Measurements from ENCODE around the gene DENND1A. TPM values are rescaled to one million over a fixed set of nuclear protein-coding genes. Genes with fewer than 3 reads are reported as not detected.

Gene DENND1A
- total RNA-seq, 1 experiment from 2014 or later = 45.3 TPM

GRCh38 chr9:123722378-123722777 is 207.5 kb downstream of the DENND1A start:
- no peak for DNase-seq (ENCODE audit: low spot score)
- in situ Hi-C loops (cut with HindIII; ENCODE audit: low sequenced_read_pairs) = no loop called here

GRCh38 chr9:123718188-123718587 is 211.7 kb downstream of the DENND1A start:
- in situ Hi-C loops (cut with HindIII; ENCODE audit: low sequenced_read_pairs) = no loop called here
- no peak for DNase-seq (ENCODE audit: low spot score)

- DNase-seq (ENCODE audit: low spot score) = no peak
- in situ Hi-C loops (cut with HindIII; ENCODE audit: low sequenced_read_pairs) = no loop called here
Observed at GRCh38 chr9:123717581-123718175, 212.2 kb downstream of the DENND1A start.

- no peak for DNase-seq (ENCODE audit: low spot score)
Observed at GRCh38 chr9:123716339-123716945, 213.5 kb downstream of the DENND1A start.

GRCh38 chr9:123715258-123715657 is 214.7 kb downstream of the DENND1A start:
- in situ Hi-C loops (cut with HindIII; ENCODE audit: low sequenced_read_pairs) = no loop called here

More at GRCh38 chr9:123716339-123716945, 213.5 kb downstream of the DENND1A start:
- in situ Hi-C loops (cut with HindIII; ENCODE audit: low sequenced_read_pairs) = no loop called here

GRCh38 chr9:123713282-123713681 is 216.6 kb downstream of the DENND1A start:
- no peak for DNase-seq (ENCODE audit: low spot score)

More at GRCh38 chr9:123715258-123715657, 214.7 kb downstream of the DENND1A start:
- no peak for DNase-seq (ENCODE audit: low spot score)

GRCh38 chr9:123712399-123712798 is 217.5 kb downstream of the DENND1A start:
- in situ Hi-C loops (cut with HindIII; ENCODE audit: low sequenced_read_pairs) = no loop called here
- DNase-seq (ENCODE audit: low spot score) = no peak

More at GRCh38 chr9:123713282-123713681, 216.6 kb downstream of the DENND1A start:
- in situ Hi-C loops (cut with HindIII; ENCODE audit: low sequenced_read_pairs) = no loop called here

GRCh38 chr9:123710299-123710698 is 219.6 kb downstream of the DENND1A start:
- no peak for DNase-seq (ENCODE audit: low spot score)
- in situ Hi-C loops (cut with HindIII; ENCODE audit: low sequenced_read_pairs) = no loop called here

GRCh38 chr9:123702483-123702882 is 227.4 kb downstream of the DENND1A start:
- no peak for DNase-seq (ENCODE audit: low spot score)
- in situ Hi-C loops (cut with HindIII; ENCODE audit: low sequenced_read_pairs) = no loop called here

- in situ Hi-C loops (cut with HindIII; ENCODE audit: low sequenced_read_pairs) = no loop called here
- no peak for DNase-seq (ENCODE audit: low spot score)
Observed at GRCh38 chr9:123697686-123698085, 232.2 kb downstream of the DENND1A start.

GRCh38 chr9:123696476-123696875 is 233.4 kb downstream of the DENND1A start:
- in situ Hi-C loops (cut with HindIII; ENCODE audit: low sequenced_read_pairs) = no loop called here

GRCh38 chr9:123695386-123695785 is 234.5 kb downstream of the DENND1A start:
- in situ Hi-C loops (cut with HindIII; ENCODE audit: low sequenced_read_pairs) = no loop called here
- DNase-seq (ENCODE audit: low spot score) = no peak

More at GRCh38 chr9:123696476-123696875, 233.4 kb downstream of the DENND1A start:
- DNase-seq (ENCODE audit: low spot score) = no peak

GRCh38 chr9:123691765-123692303 is 238.1 kb downstream of the DENND1A start:
- in situ Hi-C loops (cut with HindIII; ENCODE audit: low sequenced_read_pairs) = no loop called here
- no peak for DNase-seq (ENCODE audit: low spot score)

- DNase-seq (ENCODE audit: low spot score) = peak; percentile 30
- in situ Hi-C loops (cut with HindIII; ENCODE audit: low sequenced_read_pairs) = no loop called here
Observed at GRCh38 chr9:123689701-123690428, 240.1 kb downstream of the DENND1A start.

GRCh38 chr9:123687246-123687751 is 242.6 kb downstream of the DENND1A start:
- DNase-seq (ENCODE audit: low spot score) = no peak
- in situ Hi-C loops (cut with HindIII; ENCODE audit: low sequenced_read_pairs) = no loop called here

- in situ Hi-C loops (cut with HindIII; ENCODE audit: low sequenced_read_pairs) = no loop called here
- DNase-seq (ENCODE audit: low spot score) = no peak
Observed at GRCh38 chr9:123686829-123687192, 243.1 kb downstream of the DENND1A start.

- in situ Hi-C loops (cut with HindIII; ENCODE audit: low sequenced_read_pairs) = no loop called here
Observed at GRCh38 chr9:123686131-123686828, 243.6 kb downstream of the DENND1A start.

GRCh38 chr9:123685489-123686083 is 244.3 kb downstream of the DENND1A start:
- no peak for DNase-seq (ENCODE audit: low spot score)
- in situ Hi-C loops (cut with HindIII; ENCODE audit: low sequenced_read_pairs) = no loop called here

More at GRCh38 chr9:123686131-123686828, 243.6 kb downstream of the DENND1A start:
- peak; percentile 31 for DNase-seq (ENCODE audit: low spot score)
